ENCODE measurements around the gene DOC2B.

The DOC2B gene

GRCh38 chr17:159609-160008, 21.8 kb downstream of the DOC2B start:
- DNase-seq: no peak

GRCh38 chr17:158379-158778, 23.1 kb downstream of the DOC2B start:
- no peak for DNase-seq

GRCh38 chr17:157901-158300, 23.5 kb downstream of the DOC2B start:
- no peak for DNase-seq

GRCh38 chr17:156946-157345, 24.5 kb downstream of the DOC2B start:
- DNase-seq: no peak

- no peak for DNase-seq
These were observed 25.3 kb downstream of the DOC2B start for GRCh38 chr17:156094-156621.

GRCh38 chr17:155576-155975, 25.9 kb downstream of the DOC2B start:
- DNase-seq: no peak

- no peak for DNase-seq
These were observed 27.6 kb downstream of the DOC2B start for GRCh38 chr17:153851-154250.

- DNase-seq: no peak
These were observed 28.5 kb downstream of the DOC2B start for GRCh38 chr17:152860-153420.

- no peak for DNase-seq
These were observed 29.3 kb downstream of the DOC2B start for GRCh38 chr17:151886-152859.

GRCh38 chr17:151004-151403, 30.4 kb downstream of the DOC2B start:
- DNase-seq: no peak

GRCh38 chr17:149897-150584, 31.4 kb downstream of the DOC2B start:
- DNase-seq: no peak

GRCh38 chr17:149231-149630, 32.2 kb downstream of the DOC2B start:
- DNase-seq: no peak

- no peak for DNase-seq
These were observed 32.7 kb downstream of the DOC2B start for GRCh38 chr17:148757-149156.

GRCh38 chr17:147796-148740, 33.4 kb downstream of the DOC2B start:
- no peak for DNase-seq

GRCh38 chr17:146983-147761, 34.3 kb downstream of the DOC2B start:
- DNase-seq: no peak

GRCh38 chr17:146546-146945, 34.9 kb downstream of the DOC2B start:
- no peak for DNase-seq

- DNase-seq: no peak
These were observed 35.5 kb downstream of the DOC2B start for GRCh38 chr17:145671-146541.

GRCh38 chr17:144936-145670, 36.3 kb downstream of the DOC2B start:
- DNase-seq: no peak

GRCh38 chr17:143785-144281, 37.6 kb downstream of the DOC2B start:
- peak; percentile 6 for DNase-seq

All from NCI-H526 treated with DMSO at 0.1 percent for 48 hours (cell line).